SK-N-SH (cell line): ENCODE data around the gene C18orf63. TPM values are rescaled to one million over a fixed set of nuclear protein-coding genes. Genes with fewer than 3 reads are reported as not detected.

Source experiments
- CTCF ChIA-PET: fragments of 300-600, 350-600 bp; formaldehyde crosslinking; extraction: SDS; loops from one replicate; lab custom pipeline; 2021; lab: Yijun Ruan, JAX
- POLR2A ChIA-PET: fragments of 350-600 bp; sonication (Branson Sonifier 250); formaldehyde crosslinking; extraction: SDS; loops from one replicate; lab custom pipeline; 2020; ENCODE audit warnings: antibody characterized with exemption, inconsistent platforms; lab: Yijun Ruan, JAX
- DNase-seq: peaks from one replicate; pipeline ENCODE4 v3.0.0; 2012
- H2AFZ ChIP-seq: fragments of 200-600 bp; sonication (generic); 2 replicates; pipeline ENCODE4 v1.8.1; 2016; ENCODE audit warnings: antibody characterized with exemption, mild to moderate bottlenecking, low read depth
- H3F3A ChIP-seq: fragments of 200-600 bp; sonication (generic); replicated peaks from 2 replicates; pipeline ENCODE3; 2016; ENCODE audit warnings: antibody characterized with exemption, mild to moderate bottlenecking; ENCODE audit not compliant: insufficient read depth
- H3K27ac ChIP-seq, 2 experiments: fragments of 200-500 bp in 1 of 2; fragments of 200-600 bp in 1 of 2; sonication (Bioruptor generic) in 1 of 2; sonication (generic), shearing (Covaris generic) in 1 of 2; 2 replicates each; pipeline versions ENCODE4 v1.5.1 to v1.6.1; 2014 to 2016; ENCODE audit warnings: low read depth in 2 of 2, inconsistent platforms in 1 of 2, low read length in 1 of 2, mild to moderate bottlenecking in 1 of 2, mixed read lengths in 1 of 2
- H3K27me3 ChIP-seq: fragments of 200-600 bp; sonication (generic), shearing (Covaris generic); 2 replicates; pipeline ENCODE4 v1.6.1; 2016; ENCODE audit warnings: mixed run types; ENCODE audit not compliant: insufficient read depth
- H3K36me3 ChIP-seq, 2 experiments: fragments of 200-500 bp in 1 of 2; fragments of 200-600 bp in 1 of 2; sonication (Bioruptor generic) in 1 of 2; sonication (generic) in 1 of 2; replicated peaks in 1 of 2; 2 replicates each; pipeline versions ENCODE3 to v1.5.1; 2014 to 2016; ENCODE audit warnings: low read length in 1 of 2, mild to moderate bottlenecking in 1 of 2; ENCODE audit not compliant: insufficient read depth in 2 of 2, control insufficient read depth in 1 of 2
- H3K4me1 ChIP-seq, 2 experiments: fragments of 200-500 bp in 1 of 2; fragments of 200-600 bp in 1 of 2; sonication (Bioruptor generic) in 1 of 2; sonication (generic), shearing (Covaris generic) in 1 of 2; 2 replicates each; pipeline versions ENCODE4 v1.5.1 to v1.6.1; 2014 to 2016; ENCODE audit warnings: low read depth in 1 of 2, low read length in 1 of 2, mixed run types in 1 of 2; ENCODE audit not compliant: insufficient read depth in 2 of 2, control insufficient read depth in 1 of 2
- H3K4me2 ChIP-seq: fragments of 200-600 bp; sonication (generic), shearing (Covaris generic); 2 replicates; pipeline ENCODE4 v1.6.1; 2017; ENCODE audit warnings: mixed run types
- H3K4me3 ChIP-seq, 2 experiments: fragments of 200-500 bp in 1 of 2; fragments of 200-600 bp in 1 of 2; sonication (Bioruptor generic) in 1 of 2; sonication (generic), shearing (Covaris generic) in 1 of 2; 2 replicates each; pipeline versions ENCODE4 v1.5.1 to v1.8.1; 2014 to 2016; ENCODE audit warnings: low read depth in 2 of 2, inconsistent platforms in 1 of 2, low read length in 1 of 2, mild to moderate bottlenecking in 1 of 2, mixed read lengths in 1 of 2, moderate library complexity in 1 of 2
- H3K79me2 ChIP-seq: fragments of 200-600 bp; sonication (generic); 2 replicates; pipeline ENCODE4 v1.8.1; 2017; ENCODE audit warnings: mild to moderate bottlenecking; ENCODE audit not compliant: insufficient read depth
- H3K9ac ChIP-seq: fragments of 200-600 bp; sonication (generic); 2 replicates; pipeline ENCODE4 v1.6.1; 2017; ENCODE audit warnings: mixed run types
- H3K9me2 ChIP-seq: fragments of 200-600 bp; sonication (generic); 2 replicates; pipeline ENCODE4 v1.6.1; 2017; ENCODE audit warnings: mixed run types
- H3K9me3 ChIP-seq: fragments of 200-600 bp; sonication (generic); 2 replicates; pipeline ENCODE4 v1.6.1; 2017; ENCODE audit warnings: mixed run types, mild to moderate bottlenecking, moderate library complexity
- H4K20me1 ChIP-seq: fragments of 200-600 bp; sonication (generic); 2 replicates; pipeline ENCODE4 v1.6.1; 2017; ENCODE audit warnings: mild to moderate bottlenecking, mixed run types; ENCODE audit not compliant: insufficient read depth
- CHD2 ChIP-seq: fragments of 150-350 bp; IDR thresholded peaks from 2 replicates; pipeline ENCODE4 v1.6.1; 2018; ENCODE audit warnings: low read length; ENCODE audit not compliant: partially characterized antibody
- EP300 ChIP-seq, 2 experiments: IDR thresholded peaks; 2 replicates each; pipeline versions ENCODE4 v1.4.0 to v1.6.1; 2012; ENCODE audit warnings: borderline replicate concordance in 1 of 2, low read depth in 1 of 2, low read length in 1 of 2
- FOXJ3 ChIP-seq: sonication (generic); formaldehyde crosslinking; IDR thresholded peaks from 2 replicates; pipeline ENCODE4 v1.5.1; 2020; ENCODE audit warnings: mild to moderate bottlenecking, missing genetic modification reagents
- MXI1 ChIP-seq: IDR thresholded peaks from 2 replicates; pipeline ENCODE4 v1.6.1; 2012; ENCODE audit warnings: mild to moderate bottlenecking, low read depth, low read length, improper control_type of control experiment
- NRF1 ChIP-seq: IDR thresholded peaks from 2 replicates; pipeline ENCODE4 v1.6.1; 2012; ENCODE audit warnings: low read depth, mild to moderate bottlenecking, low read length
- POLR2AphosphoS5 ChIP-seq: IDR thresholded peaks from 2 replicates; pipeline ENCODE4 v1.6.1; 2012; ENCODE audit warnings: low read depth, low read length
- RAD21 ChIP-seq: IDR thresholded peaks from 2 replicates; pipeline ENCODE4 v1.6.1; 2012; ENCODE audit warnings: mild to moderate bottlenecking, low read length
- RCOR1 ChIP-seq: fragments of 150-350 bp; IDR thresholded peaks from 2 replicates; pipeline ENCODE4 v1.6.1; 2017; ENCODE audit warnings: antibody characterized with exemption, low read length
- SIN3A ChIP-seq: IDR thresholded peaks from 2 replicates; pipeline ENCODE4 v1.6.1; 2012; ENCODE audit warnings: low read depth, mild to moderate bottlenecking, low read length, moderate library complexity, borderline replicate concordance
- SMC3 ChIP-seq: IDR thresholded peaks from 2 replicates; pipeline ENCODE4 v1.6.1; 2012; ENCODE audit warnings: low read depth, low read length, improper control_type of control experiment
- TAF1 ChIP-seq: IDR thresholded peaks from 2 replicates; pipeline ENCODE4 v1.6.1; 2012; ENCODE audit warnings: low read depth, mild to moderate bottlenecking, low read length, moderate library complexity, borderline replicate concordance
- USF2 ChIP-seq: fragments of 150-350 bp; IDR thresholded peaks from 2 replicates; pipeline ENCODE4 v1.6.1; 2017; ENCODE audit warnings: antibody characterized with exemption, low read length, low read depth, borderline replicate concordance
- WGBS: methylation state at CpG from one replicate; pipeline ENCODE4 v1.1.6; 2017; ENCODE audit warnings: low lambda C conversion rate; 5-methylcytosine and 5-hydroxymethylcytosine counted together
- polyA plus RNA-seq, 3 experiments: library from polyadenylated mRNA; depleted of rRNA; stranded (reverse); fragments of >200 nt; gene quantifications; 2 replicates each; pipeline ENCODE4 v1.2.3, GENCODE V29; 2012
- TF ChIP-seq, protein P1 (sequence below): fragments of 150-350 bp; IDR thresholded peaks from 2 replicates; pipeline ENCODE4 v1.6.1; 2016; ENCODE audit warnings: mild to moderate bottlenecking, low read depth, low read length
- TF ChIP-seq, protein P2 (sequence below): IDR thresholded peaks from 2 replicates; pipeline ENCODE4 v1.6.1; 2012; ENCODE audit warnings: mild to moderate bottlenecking, low read depth, low read length, moderate library complexity

The C18orf63 gene
- polyA plus RNA-seq, 1 of the 3 experiments (the other 2 are of a cell fraction), result not detected

- Histone ChIP-seq H2AFZ (no peak overlapping the region), H3K9me2 (no peaks in the 10 kb centered on the region), H3K9me3 (no peaks in the 10 kb centered on the region), H3K4me1 (peaks cover 0 to 30% of the 10 kb centered on the region in 2 experiments; a peak in 1 of 4 replicates), H3K79me2 (no peaks in the 10 kb centered on the region), H3F3A (no peaks in the 10 kb centered on the region), H4K20me1 (no peaks in the 10 kb centered on the region), H3K4me3 (no peak overlapping the region), H3K36me3 (no peaks in the 10 kb centered on the region), H3K27ac (no peak overlapping the region), H3K9ac (no peak overlapping the region), H3K27me3 (no peaks in the 10 kb centered on the region), H3K4me2 (no peak overlapping the region)
- ChIA-PET CTCF (no interaction called here), POLR2A (no interaction called here)
- DNase-seq, result no peak
- TF ChIP-seq POLR2AphosphoS5 (no peak), SIN3A (no peak)
- WGBS, result 72% methylated on average over 9 of the region's 9 CpGs
Observed at GRCh38 chr18:74266161-74266560, 49.5 kb upstream of the C18orf63 start.

- no peak for TF ChIP-seq SMC3
- TF ChIP-seq MXI1, result no peak
- TF ChIP-seq NRF1, result no peak
- TF ChIP-seq TAF1, result no peak
- TF ChIP-seq USF2, result no peak
- TF ChIP-seq FOXJ3 (CRISPR knock-in tag), result no peak
- no peak for TF ChIP-seq RCOR1
- H4K20me1 ChIP-seq, result no peaks in the 10 kb centered on the region
- H3F3A ChIP-seq, result no peaks in the 10 kb centered on the region
- peak overlapping the region in 1 of 2 experiments; percentile 84; a peak in 1 of 4 replicates for H3K27ac ChIP-seq
- H3K9ac ChIP-seq, result no peak overlapping the region
- DNase-seq, result no peak
- no peaks in the 10 kb centered on the region for H3K36me3 ChIP-seq
- H3K4me2 ChIP-seq, result no peak overlapping the region
- H3K4me3 ChIP-seq, result no peak overlapping the region
- CTCF ChIA-PET, result interaction anchor here (1.0 kb wide), 1 partner anchor 16 kb away, joined by 3 read pairs; no protein-coding TSS in a partner anchor
- no peaks in the 10 kb centered on the region for H3K9me2 ChIP-seq
- 100% methylated on average over 7 of the region's 7 CpGs for WGBS
- POLR2A ChIA-PET, result interaction anchor here (2.4 kb wide), 1 partner anchor 12 kb away, joined by 8 read pairs; no protein-coding TSS in a partner anchor
- H3K4me1 ChIP-seq, result peaks cover 0 to 32% of the 10 kb centered on the region in 2 experiments; a peak in 1 of 4 replicates
- no peaks in the 10 kb centered on the region for H3K9me3 ChIP-seq
- no peaks in the 10 kb centered on the region for H3K79me2 ChIP-seq
- H3K27me3 ChIP-seq, result no peaks in the 10 kb centered on the region
- no peak overlapping the region for H2AFZ ChIP-seq
Observed at GRCh38 chr18:74268175-74268574, 47.5 kb upstream of the C18orf63 start.

DNA sequence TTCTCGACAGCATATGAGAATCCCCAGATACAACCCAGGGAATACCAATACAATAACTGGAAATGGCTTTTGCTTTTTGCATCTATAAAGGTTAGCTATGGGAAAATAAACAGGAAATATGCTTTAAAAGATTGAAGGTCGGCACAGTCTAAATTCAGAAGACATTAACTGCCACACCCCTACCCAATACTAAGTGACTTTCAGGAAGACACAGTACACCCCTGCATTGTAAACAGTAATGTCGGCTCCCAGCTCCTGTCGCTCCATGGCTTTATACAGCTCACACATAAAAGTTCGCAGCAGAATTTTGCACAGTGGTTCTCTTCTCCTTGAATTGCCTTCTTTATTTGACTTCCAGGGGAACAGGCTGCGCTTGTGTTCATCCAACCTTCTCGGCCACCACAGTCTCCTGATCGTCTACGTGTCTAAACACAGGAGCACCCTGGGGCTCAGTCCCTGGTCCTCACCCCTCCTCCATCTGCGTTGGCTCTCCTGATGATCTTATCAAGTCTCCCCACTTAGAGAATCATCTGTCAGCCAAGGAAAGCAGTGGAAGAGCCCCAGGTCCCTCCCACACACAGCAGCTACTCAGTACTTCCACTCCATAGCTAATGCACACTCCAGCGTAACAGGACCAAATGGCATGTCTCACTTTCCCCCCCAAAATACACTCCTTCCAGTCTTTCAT lies 46.6 kb upstream of the C18orf63 start:
- H3K27me3 ChIP-seq, result no peaks in the 10 kb centered on the region
- no peaks in the 10 kb centered on the region for H3F3A ChIP-seq
- WGBS, result 65% methylated on average over 11 of the region's 11 CpGs
- no peaks in the 10 kb centered on the region for H3K36me3 ChIP-seq
- H3K79me2 ChIP-seq, result no peaks in the 10 kb centered on the region
- H3K9me3 ChIP-seq, result no peaks in the 10 kb centered on the region
- H3K9ac ChIP-seq, result no peak overlapping the region
- no peak overlapping the region for H3K4me3 ChIP-seq
- H3K27ac ChIP-seq, result peak overlapping the region in 1 of 2 experiments; percentile 84; a peak in 2 of 4 replicates
- no peak overlapping the region for H3K4me2 ChIP-seq
- H3K4me1 ChIP-seq, result peaks cover 0 to 38% of the 10 kb centered on the region in 2 experiments; a peak in 1 of 4 replicates
- no peaks in the 10 kb centered on the region for H3K9me2 ChIP-seq
- POLR2A ChIA-PET, result interaction anchor here (2.4 kb wide), 1 partner anchor 13 kb away, joined by 8 read pairs; no protein-coding TSS in a partner anchor
- no peak overlapping the region for H2AFZ ChIP-seq
- H4K20me1 ChIP-seq, result no peaks in the 10 kb centered on the region
- CTCF ChIA-PET, result interaction anchor here (0.9 to 1.3 kb wide), 5 partner anchors 9 to 73 kb away, joined by 3 to 5 read pairs (median 4); no protein-coding TSS in a partner anchor
- peak; percentile 80 for DNase-seq
- TF ChIP-seq, protein P1, sequence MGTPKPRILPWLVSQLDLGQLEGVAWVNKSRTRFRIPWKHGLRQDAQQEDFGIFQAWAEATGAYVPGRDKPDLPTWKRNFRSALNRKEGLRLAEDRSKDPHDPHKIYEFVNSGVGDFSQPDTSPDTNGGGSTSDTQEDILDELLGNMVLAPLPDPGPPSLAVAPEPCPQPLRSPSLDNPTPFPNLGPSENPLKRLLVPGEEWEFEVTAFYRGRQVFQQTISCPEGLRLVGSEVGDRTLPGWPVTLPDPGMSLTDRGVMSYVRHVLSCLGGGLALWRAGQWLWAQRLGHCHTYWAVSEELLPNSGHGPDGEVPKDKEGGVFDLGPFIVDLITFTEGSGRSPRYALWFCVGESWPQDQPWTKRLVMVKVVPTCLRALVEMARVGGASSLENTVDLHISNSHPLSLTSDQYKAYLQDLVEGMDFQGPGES, result no peak
- TF ChIP-seq CHD2 (peak; percentile 75), RCOR1 (peak; percentile 51; the same call in 1 of the 2 replicates), EP300 (IDR thresholded peaks at IDR 0.05; ENCODE audit: borderline replicate concordance in 1 of 2, low read depth in 1 of 2, low read length in 1 of 2) (peak in 1 of 2 experiments; percentile 77; a peak in 2 of 4 replicates), RAD21 (0 out of 2 replicates have a peak, but pooled peaks have one; percentile 6)
- TF ChIP-seq, protein P2, sequence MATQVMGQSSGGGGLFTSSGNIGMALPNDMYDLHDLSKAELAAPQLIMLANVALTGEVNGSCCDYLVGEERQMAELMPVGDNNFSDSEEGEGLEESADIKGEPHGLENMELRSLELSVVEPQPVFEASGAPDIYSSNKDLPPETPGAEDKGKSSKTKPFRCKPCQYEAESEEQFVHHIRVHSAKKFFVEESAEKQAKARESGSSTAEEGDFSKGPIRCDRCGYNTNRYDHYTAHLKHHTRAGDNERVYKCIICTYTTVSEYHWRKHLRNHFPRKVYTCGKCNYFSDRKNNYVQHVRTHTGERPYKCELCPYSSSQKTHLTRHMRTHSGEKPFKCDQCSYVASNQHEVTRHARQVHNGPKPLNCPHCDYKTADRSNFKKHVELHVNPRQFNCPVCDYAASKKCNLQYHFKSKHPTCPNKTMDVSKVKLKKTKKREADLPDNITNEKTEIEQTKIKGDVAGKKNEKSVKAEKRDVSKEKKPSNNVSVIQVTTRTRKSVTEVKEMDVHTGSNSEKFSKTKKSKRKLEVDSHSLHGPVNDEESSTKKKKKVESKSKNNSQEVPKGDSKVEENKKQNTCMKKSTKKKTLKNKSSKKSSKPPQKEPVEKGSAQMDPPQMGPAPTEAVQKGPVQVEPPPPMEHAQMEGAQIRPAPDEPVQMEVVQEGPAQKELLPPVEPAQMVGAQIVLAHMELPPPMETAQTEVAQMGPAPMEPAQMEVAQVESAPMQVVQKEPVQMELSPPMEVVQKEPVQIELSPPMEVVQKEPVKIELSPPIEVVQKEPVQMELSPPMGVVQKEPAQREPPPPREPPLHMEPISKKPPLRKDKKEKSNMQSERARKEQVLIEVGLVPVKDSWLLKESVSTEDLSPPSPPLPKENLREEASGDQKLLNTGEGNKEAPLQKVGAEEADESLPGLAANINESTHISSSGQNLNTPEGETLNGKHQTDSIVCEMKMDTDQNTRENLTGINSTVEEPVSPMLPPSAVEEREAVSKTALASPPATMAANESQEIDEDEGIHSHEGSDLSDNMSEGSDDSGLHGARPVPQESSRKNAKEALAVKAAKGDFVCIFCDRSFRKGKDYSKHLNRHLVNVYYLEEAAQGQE, result no peak
